Stimulated activated CD8-positive, alpha-beta memory T cell treated with anti-CD3 and anti-CD28 coated beads, Interleukin-12 subunit alpha, Interleukin-12 subunit beta, amount 100 ng/mL, for 4 hours (primary cell): ENCODE results near the gene UCP2.
"Not testable (repeated sequence)": the region's sequence is repeated elsewhere in the genome, so short reads cannot be mapped to it uniquely, and the experiment has no call there.

Experiments used
- DNase-seq: peaks from one replicate; pipeline ENCODE4 v3.0.0-alpha.2; 2020; ENCODE audit warnings: low read depth

Gene UCP2

DNA sequence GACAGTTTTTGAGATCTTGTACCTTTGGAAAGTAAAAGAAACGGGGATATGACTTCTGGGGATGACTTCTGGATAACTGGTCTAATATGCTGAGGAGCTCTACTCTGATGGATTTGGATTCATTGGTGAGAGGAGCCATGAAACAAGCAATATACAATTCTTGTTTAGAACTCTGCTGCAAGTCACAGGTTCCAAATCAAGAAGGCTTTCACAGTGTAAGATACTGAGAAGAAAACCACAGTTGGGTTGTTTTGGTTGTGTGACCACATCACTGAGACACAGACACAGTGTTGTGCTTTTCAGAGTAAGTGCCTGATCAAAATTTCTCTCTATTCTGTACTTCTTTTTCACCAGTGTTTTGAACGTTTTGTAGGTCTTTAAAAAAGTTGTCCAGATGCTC is 13.1 kb upstream of the UCP2 start:
- no peak for DNase-seq

DNA sequence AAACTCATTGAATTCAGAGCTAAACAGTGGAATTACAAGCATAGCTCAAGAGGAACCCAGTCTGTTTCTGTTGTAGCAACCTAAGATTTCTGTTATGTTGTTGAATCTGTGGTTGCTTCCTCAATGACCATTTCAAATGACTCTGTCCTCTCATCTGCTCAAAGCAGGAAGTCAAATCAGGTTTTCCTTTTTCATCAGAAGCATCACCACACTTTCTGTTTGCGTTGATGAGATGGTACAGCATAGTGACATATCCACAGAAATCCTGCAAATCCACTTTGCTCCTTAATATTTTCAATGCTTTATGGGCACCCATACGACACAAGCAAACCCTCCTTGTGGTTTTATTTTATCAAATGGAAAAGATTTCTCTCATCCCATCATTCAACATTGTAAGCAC is 12.6 kb upstream of the UCP2 start:
- no peak for DNase-seq

DNA sequence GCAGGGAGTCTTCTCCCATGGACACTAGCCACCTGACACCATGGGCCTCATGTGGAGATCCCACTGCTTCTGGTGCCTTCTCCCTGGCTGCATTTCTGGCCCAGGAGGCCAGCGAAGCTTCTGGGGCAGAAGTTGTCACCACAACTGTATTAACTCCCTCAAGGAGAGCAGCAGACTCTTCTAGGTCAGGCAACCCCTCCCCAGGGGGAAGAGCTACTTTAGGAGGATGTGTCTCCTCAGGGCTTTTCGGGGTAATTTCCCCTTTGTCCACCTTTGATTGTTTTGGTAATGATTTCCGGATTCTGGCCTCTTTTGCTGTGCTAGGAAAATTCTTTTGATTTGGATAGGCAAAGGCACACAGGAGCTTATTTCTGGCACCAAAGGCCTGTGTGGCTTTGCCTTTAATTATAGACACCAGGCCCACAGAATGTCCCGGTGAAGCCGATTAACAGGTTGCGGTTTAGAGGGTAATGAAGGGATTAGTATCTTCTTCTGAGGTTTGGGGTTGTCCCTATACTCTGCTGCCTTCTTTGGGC is 8.9 kb upstream of the UCP2 start:
- no peak for DNase-seq

DNA sequence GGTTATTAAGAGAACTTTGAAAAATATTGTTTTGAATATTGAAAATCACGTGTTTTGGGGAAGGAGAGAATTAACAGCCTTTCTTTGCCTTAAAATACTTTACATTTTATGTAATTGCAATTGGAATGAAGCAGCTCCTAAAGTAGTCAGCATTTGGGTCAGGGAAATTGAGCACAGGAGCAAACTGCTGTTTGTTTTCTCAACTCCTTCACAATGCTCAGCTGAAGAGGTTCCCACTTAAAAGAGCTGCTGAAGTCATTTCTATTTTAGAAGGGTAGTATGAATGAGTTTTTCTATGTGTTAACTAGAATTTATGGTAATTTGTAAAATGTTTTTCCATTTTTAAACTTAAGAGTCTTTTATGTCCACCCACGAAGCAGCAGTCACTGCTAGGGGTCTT is 8.1 kb upstream of the UCP2 start:
- no peak for DNase-seq

DNA sequence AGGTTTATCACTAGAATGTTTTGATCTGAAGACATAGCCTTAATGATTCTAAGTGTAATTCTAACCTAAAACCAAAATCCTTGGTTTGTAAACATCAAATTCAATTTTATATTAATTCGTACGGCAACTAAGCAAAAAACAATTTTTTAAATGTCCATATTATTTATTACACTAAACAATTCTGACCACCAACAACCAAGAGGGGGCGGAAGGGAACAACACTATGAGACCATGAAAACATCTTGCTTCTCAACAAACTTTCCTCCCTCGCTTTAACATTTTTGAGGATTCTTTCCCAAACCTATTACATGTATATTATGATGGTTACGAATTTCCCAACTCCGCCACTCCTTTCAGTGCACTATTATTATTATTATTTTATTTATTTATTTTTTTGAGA is 6.5 kb upstream of the UCP2 start:
- no peak for DNase-seq

DNA sequence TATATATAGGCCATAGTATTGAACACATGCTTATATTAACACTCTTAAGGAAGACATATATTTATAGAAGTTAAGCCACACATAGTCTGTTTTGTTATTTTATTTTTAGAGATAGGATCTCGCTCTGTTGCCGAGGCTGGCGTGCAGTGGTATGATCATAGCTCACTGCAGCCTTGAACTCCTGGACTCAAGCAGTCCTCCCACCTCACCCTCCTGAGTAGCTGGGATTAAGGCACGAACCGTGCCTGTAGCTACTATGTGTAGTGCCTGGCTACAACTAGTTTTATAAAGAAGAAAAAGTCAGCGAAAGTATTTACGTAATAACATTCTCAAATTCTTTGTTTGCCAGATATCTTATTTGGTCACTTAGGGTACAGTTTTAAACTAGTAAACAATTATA is 5.6 kb upstream of the UCP2 start:
- no peak for DNase-seq

DNA sequence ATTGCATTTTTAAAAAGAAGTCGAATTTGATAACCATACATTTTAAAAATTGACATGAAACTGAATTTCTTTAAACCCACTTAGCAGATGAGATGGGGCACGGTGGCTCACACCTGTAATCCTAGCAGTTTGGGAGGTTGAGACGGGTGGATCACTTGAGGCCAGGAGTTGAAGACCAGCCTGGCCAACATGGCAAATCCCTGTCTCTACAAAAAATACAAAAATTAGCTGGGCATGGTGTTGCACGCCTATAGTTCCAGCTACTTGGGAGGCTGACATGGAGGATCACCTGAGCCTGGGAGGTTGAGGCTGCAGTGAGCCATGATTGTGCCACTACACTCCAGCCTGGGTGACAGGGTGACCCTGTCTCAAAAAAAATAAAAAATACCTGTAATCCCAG is 3.0 kb upstream of the UCP2 start:
- not testable (repeated sequence) for DNase-seq

DNA sequence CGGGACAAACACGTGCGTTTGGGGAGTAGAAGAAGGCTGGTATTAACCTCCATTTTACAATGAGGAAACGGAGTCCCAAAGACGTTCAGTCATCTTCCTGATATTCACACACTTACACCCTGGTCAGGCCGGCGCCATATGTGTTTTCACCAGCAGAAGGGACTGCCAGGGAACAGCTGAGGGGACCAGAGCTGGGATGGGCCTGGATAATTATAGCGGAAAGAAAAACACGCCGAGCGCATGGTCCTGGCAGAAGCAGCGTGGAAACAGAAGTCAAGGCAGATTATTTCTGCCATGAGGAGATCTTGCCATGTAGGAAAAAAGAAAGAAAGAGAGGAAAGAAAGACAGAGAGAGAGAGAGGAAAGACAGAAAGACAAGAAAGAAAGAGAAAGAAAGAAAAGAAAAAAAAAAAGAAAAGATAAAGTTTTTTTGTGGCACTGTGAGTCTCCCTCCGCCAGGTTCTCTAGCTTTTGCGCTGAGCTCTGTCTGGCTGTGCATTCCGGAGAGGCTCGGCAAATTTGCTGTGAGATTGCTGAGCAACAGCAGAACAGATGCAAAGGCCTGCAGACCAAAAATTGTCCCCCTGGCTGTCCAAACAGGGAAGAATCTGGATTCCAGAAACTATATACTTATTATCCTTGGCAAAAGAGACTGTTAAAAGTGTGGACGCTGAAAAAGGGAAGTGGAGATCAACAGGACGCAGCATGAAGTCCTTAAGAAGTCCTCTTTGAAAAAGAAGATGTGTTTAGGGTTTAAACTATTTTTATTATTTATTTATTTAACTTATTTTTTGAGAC is 1.3 kb upstream of the UCP2 start:
- DNase-seq: no peak

DNA sequence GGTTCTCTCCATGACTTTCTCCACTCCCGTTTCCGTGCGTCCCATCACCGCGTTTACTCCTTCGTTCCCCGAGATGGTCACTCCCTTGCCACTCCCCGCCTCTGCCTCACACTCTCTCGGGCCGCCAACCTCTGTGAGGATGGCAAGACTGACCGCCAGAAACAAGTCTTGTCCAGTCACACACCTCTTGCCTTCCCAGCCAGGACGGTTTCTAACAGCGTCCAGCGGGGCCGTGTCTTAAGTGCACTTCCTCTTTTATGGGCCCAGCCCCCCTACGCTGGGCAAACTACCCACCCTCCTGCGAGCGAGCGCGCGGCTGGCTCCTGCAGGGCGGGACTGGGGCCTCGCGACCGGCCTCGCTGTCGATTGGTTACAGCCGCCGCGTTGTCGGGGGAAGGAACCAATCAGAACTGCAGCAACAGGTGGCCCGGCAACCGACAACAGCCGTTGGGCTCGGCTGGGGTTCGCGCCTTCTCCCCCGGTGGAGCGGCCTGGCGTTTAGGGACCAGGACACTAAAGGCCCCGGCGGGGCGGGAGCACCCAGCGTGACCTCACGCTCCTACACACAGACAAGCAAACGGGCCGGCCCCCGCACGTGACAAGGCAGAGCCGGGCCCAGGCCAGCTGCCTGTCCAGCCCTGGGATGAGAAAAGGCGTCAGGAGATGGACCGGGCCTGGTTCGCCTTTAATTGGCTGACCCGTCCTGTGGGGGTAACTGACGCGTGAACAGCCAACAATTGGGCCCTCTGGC is 522 bp upstream of the UCP2 start:
- peak; percentile 86 for DNase-seq

DNA sequence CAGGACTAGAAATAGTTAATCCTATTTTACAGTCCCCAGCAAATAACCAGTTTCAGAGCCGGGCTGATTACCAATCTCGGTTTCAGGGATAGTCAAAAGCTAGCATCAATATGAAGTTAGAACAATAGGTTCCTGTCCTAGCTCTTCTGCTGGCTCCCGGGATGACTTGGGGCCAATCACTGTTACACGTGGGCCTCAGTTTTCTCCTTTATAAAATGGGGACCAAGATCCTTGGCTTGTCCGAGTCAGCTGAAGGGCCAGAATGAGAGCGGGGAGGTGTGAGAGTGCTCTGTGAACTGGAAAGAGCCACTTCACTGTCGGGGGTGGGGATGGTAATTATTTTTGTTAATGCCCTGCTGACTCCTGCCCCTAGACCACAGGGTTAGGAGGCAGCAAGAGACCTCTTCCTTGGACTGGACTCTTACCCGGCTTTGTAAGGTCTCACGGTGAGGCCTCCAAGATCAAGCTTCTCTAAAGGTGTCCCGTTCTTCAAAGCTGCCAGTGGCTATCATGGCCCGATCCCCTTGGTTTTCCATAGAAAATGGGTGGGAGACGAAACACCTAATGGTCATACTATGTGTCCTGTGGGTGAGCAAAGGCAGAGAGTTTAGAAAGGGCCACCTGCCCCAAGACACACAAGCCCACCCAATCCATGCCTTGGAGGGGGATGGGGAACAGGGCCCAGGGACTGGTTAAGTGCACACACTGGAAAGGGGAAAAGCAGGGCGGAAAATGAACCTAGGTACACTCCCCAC is 1.4 kb downstream of the UCP2 start:
- no peak for DNase-seq

DNA sequence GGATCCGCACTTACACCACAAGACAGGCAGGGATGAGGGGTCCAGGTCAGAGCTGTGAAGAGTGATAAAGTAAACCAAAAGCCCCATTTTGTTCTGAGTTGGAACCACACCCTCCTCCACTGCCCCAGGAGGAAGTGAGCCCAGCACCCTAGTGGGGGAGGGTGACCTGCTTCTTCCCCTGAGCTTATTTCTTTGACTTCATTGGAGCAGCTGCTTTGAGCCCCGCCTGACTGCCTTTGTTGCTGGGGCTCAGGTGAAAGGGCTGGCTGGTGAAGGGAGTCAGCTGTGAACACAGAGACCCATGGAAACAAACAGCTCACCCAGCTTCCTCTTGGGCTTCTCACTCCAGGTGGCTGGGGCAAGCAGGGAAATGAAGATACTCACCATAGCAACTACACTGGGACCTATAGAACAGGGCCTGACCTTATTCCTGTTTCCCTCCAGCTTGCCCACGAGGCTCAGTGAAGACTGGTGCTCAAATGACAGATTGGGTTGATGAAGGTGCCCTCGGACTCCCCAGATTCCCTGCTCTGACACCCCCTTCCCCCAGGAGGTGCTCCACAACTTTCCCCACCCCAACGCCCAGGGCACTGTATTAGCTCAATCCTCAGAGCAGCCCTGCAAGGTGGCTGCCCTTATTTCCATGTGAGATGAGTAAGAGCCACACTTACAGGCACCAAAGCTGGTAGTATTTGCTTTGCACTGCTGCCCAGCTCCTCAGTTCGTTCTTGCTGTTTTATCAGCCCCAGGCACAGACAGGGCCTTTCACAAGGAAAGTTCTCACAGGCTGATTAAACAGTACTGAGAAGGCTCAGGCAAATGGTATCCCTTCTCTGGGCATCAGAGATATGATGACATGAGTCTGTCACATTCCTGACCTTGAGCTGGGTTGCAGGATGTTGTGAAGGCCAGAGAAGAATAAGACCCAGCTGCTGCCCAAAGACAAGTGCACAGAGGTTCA is 2.4 kb downstream of the UCP2 start:
- peak; percentile 52 for DNase-seq

DNA sequence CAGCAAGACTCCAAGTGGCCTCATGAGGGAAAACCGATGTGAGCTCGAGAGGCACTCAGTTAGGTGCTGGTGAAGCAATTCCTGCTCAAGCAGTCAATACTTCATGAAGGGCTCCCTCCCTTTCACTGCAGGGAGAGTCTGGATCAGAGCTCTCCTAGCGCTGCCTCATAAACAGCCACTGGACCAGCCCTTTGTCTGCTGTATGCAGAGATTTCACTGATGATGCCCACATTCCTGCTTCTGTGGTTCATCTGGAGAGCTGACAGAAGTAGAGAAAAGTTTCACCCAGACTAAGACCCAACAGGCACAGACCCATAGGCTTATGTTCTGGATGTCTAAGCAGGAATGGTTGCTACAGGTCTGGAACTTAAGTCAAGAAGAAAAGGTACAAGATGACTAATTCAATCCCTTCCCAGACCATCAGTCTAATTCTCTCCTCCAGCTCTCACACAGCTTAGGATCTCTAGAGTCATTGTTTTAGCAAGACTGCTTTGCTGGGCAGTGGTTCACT is 4.0 kb downstream of the UCP2 start:
- no peak for DNase-seq

DNA sequence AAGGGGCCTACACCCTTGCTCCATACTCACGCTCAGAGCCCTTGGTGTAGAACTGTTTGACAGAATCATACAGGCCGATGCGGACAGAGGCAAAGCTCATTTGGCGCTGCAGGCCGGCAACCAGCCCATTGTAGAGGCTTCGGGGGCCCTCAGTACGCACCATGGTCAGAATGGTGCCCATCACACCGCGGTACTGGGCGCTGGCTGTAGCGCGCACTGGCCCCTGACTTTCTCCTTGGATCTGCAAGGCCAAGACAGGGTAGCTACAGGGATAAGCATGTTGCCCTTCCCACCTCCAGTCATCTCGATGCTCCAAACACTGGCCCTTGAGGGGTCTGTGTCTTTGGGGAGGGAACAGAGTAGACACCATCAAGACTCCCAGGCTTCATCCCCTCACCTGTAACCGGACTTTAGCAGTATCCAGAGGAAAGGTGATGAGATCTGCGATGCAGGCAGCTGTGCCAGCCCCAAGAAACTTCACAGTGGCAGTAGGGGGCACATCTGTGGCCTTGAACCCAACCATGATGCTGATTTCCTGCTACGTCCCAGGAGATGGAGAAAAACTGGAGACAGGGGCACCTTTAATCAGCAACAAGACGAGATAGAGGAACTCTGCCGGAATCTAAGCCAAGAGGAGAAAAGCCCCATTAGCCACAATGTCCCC is 4.7 kb downstream of the UCP2 start:
- no peak for DNase-seq

DNA sequence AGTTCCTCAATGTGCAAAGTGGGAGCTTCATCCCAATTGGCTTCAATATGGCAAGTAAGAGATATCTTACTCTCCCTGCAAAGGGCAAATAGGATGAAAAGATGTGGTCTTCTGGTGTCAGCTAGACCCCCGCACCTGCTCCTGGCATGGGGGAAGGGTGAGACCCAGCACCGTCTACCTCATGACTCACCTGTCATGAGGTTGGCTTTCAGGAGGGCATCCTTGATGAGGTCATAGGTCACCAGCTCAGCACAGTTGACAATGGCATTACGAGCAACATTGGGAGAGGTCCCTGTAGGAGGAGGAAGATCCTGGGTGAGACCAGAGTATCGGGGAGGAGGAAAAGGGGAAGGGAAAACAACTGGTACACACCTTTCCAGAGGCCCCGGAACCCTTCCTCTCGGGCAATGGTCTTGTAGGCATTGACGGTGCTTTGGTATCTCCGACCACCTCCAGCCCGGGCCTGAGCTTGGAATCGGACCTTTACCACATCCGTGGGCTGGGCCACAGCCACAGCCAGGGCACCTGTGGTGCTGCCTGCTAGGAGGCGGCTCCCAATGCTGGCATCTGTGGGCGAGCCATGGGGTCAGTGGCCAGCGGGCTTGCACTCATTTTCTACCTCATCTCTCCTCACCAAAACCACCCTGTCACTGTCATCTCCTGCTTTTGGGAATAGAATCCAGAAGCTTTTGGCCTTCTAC is 6.0 kb downstream of the UCP2 start:
- DNase-seq: no peak

DNA sequence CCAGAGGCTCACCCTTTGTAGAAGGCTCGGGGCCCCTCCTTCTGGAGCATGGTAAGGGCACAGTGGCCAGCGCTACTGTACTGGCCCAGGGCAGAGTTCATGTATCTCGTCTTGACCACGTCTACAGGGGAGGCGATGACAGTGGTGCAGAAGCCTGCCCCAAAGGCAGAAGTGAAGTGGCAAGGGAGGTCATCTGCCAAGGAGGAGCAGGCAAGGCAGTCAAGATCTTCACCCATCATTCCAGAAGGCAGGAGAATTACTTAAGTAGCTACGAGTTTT is 7.2 kb downstream of the UCP2 start:
- no peak for DNase-seq

DNA sequence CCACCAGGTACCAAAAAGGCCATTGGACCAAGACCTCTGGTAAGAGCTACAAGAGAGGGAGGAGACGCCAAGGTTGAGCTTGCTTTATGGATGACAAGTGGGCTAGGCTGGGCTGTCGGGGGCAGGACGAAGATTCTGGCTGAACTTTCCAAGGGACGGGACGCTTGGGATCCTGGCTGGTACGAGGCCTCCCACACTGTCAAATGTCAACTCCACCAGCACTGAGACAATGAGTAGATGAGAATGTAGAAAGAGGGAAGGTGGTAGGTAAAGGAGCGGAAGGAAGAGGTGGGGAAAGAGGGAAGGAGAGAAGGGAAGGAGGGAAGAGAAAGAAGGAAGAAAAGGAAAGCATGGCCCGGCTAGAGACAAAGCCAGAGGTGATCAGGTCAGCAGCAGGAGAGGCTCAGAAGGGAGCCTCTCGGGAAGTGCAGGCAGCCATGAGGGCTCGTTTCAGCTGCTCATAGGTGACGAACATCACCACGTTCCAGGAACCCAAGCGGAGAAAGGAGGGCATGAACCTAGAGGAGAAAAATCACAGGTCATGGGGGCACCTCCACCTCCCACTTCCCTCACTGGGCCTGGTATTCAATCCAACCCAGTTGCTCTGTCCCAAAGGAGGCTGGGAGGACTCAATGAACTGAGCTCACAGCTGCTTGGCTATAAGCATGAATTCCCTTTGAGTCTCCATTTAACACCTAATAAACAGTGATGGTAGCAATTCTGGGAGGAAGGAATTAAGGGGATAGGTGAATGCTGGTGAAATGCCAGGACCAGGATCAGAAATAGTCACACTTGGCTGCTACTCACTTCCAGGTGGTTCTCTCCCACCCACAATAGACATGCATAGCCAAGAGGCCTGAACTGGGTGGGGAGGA is 7.8 kb downstream of the UCP2 start:
- DNase-seq: no peak

DNA sequence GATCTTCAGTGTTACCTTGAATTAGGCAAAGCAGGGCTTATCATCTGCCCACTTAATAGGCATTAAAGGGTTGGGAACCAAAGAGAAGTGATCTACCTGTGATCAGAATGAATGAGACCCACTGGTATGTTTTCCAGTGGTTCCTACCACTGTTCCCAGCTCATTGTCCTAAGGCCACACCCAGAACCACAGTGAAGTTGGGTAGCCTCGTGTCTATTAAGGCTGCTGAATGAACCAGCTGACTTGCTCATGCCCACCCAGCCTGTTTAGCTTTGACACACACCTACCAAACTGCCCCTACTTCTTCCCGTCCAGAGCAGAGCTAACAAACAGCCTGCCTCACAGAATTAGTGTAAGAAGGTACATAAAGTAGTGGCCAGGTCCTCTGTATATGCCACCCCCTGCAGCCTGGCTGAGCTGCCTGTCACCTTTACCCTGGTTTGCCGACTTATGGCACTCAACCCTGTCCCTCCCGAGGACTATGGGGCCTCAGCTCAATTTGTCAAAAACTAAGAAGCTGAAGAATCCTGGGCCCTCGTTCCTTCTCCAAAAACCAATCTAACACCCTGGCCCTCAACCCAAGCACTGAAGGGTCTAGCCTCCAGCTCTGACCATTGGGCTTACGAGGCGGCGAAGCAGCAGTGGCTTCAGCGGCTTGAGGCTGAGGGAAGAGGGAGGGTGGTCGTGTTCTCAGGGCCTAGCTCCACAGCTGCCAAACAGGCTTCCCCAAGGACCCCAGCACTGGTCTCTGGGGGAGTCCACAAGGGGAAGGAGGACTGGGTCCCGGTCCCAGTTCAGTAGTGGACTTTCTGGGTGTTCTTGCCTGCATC is 9.8 kb downstream of the UCP2 start:
- no peak for DNase-seq

DNA sequence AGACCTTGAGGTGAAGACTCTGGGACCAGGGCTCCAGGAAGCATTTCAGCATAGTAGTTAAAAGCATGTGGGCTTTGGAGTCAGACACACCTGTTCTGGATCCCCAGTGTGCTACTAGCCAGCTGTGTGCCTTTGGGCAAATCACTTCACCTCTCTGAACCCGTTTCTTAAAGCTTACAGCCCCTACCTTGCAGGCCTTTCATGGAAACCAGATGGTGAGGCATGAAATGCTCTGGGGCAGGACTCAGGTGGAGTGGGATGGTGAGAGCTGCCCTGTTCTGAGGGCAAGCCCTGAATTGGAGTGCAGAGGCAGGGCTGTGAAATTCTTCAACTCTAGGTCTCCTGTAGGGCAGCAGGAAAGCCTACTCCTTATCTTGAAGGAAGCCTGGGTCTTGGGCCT is 10.5 kb downstream of the UCP2 start:
- DNase-seq: no peak
